Panc1 (cell line): Measurements from ENCODE around the gene GLS. TPM values are rescaled to one million over a fixed set of nuclear protein-coding genes. Genes with fewer than 3 reads are reported as not detected.

Experiments used
- ATAC-seq: fragments of 200-7000 bp; cut with Tn5 transposase; 2 replicates; pipeline ENCODE4 v1.9.1; 2020; ENCODE audit warnings: mild to moderate bottlenecking, moderate library complexity
- BruUV-seq: library from RNA; stranded (reverse); fragments of 400-500 nt; replicated peaks from 2 replicates; lab custom pipeline; 2021; lab: Mats Ljungman, UMichigan
- CTCF ChIA-PET: fragments of 300-600 bp; sonication (Branson Sonifier 250); formaldehyde crosslinking; loops from one replicate; lab custom pipeline; 2022; ENCODE audit warnings: antibody characterized with exemption; lab: Charles Lee
- POLR2A ChIA-PET: fragments of 300-600 bp; sonication (Branson Sonifier 250); formaldehyde crosslinking; loops from one replicate; lab custom pipeline; 2022; ENCODE audit warnings: antibody characterized with exemption; lab: Charles Lee
- DNase-seq: peaks from one replicate; pipeline ENCODE4 v3.0.0-alpha.2; 2010; ENCODE audit warnings: low read depth, low spot score
- H3K27ac ChIP-seq: 2 replicates; pipeline ENCODE4 v1.5.1; 2011; ENCODE audit warnings: mild to moderate bottlenecking, low read length, inconsistent platforms
- H3K27me3 ChIP-seq: fragments of 200-500 bp; sonication (Bioruptor generic); 2 replicates; pipeline ENCODE4 v1.6.0; 2014; ENCODE audit warnings: low read length, inconsistent platforms; ENCODE audit not compliant: control insufficient read depth, insufficient read depth
- H3K36me3 ChIP-seq: fragments of 200-500 bp; sonication (Bioruptor generic); 2 replicates; pipeline ENCODE4 v1.5.1; 2014; ENCODE audit warnings: inconsistent platforms, mild to moderate bottlenecking, low read length, moderate library complexity; ENCODE audit not compliant: control insufficient read depth, insufficient read depth
- H3K4me1 ChIP-seq: 2 replicates; pipeline ENCODE4 v1.5.1; 2011; ENCODE audit warnings: inconsistent platforms, mild to moderate bottlenecking, low read length, moderate library complexity; ENCODE audit not compliant: control insufficient read depth, insufficient read depth
- H3K4me3 ChIP-seq, 2 experiments: 2 replicates each; pipeline ENCODE4 v1.5.1; 2011 to 2012; ENCODE audit warnings: low read depth in 2 of 2, low read length in 2 of 2, mild to moderate bottlenecking in 2 of 2, inconsistent platforms in 1 of 2, moderate library complexity in 1 of 2
- H3K9me3 ChIP-seq: fragments of 200-500 bp; sonication (Bioruptor generic); 2 replicates; pipeline ENCODE4 v1.5.1; 2014; ENCODE audit warnings: low read depth, mild to moderate bottlenecking, inconsistent platforms, low read length, moderate library complexity; ENCODE audit not compliant: control insufficient read depth, insufficient read depth
- CTCF ChIP-seq: fragments of 450-650 bp; IDR thresholded peaks from 2 replicates; pipeline ENCODE4 v1.5.1; 2017; ENCODE audit warnings: mild to moderate bottlenecking
- POLR2AphosphoS5 ChIP-seq: IDR thresholded peaks from 2 replicates; pipeline ENCODE4 v1.6.1; 2012; ENCODE audit warnings: mild to moderate bottlenecking, low read depth, low read length, moderate library complexity
- REST ChIP-seq, 2 experiments: IDR thresholded peaks; 2 replicates each; pipeline ENCODE4 v1.6.1; 2011 to 2012; ENCODE audit warnings: low read depth in 2 of 2, control low read depth in 1 of 2, low read length in 1 of 2, mild to moderate bottlenecking in 1 of 2, moderate library complexity in 1 of 2; ENCODE audit not compliant: insufficient read depth in 1 of 2
- SIN3A ChIP-seq: IDR thresholded peaks from 2 replicates; pipeline ENCODE4 v1.6.1; 2012; ENCODE audit warnings: low read depth, mild to moderate bottlenecking, low read length, moderate library complexity, borderline replicate concordance; ENCODE audit not compliant: insufficient read depth
- TCF7L2 ChIP-seq: IDR thresholded peaks from 2 replicates; pipeline ENCODE4 v1.6.1; 2011; ENCODE audit warnings: mild to moderate bottlenecking, low read depth, low read length, inconsistent platforms
- in situ Hi-C: cut with HindIII; loops from 2 replicates; pipeline ENCODE4 v1.10.0; 2016; ENCODE audit warnings: low sequenced_read_pairs, low pct_unique_long_range_greater_than_20kb
- intact Hi-C: fragments of 100-400 bp; cut with micrococcal nuclease; formaldehyde crosslinking; loops from one replicate; pipeline ENCODE4 v1.10.0; 2022; ENCODE audit not compliant: unreplicated experiment
- total RNA-seq: library from RNA; stranded (reverse); gene quantifications from one replicate; pipeline ENCODE4 v1.2.1, GENCODE V29; 2021; ENCODE audit not compliant: unreplicated experiment

The GLS gene
- total RNA-seq, 1 experiment from 2014 or later, result 93.9 TPM

- in situ Hi-C loops, result no loop called here
- ATAC-seq (no peak), DNase-seq (no peak)
- Histone ChIP-seq H3K4me1 (no peaks in the 10 kb centered on the region), H3K9me3 (no peaks in the 10 kb centered on the region), H3K27me3 (no peaks in the 10 kb centered on the region), H3K4me3 (no peak overlapping the region), H3K36me3 (peaks cover 63% of the 10 kb centered on the region), H3K27ac (no peak overlapping the region)
- intact Hi-C loops, result no loop called here
- ChIA-PET CTCF (no interaction called here), POLR2A (no interaction called here)
- TF ChIP-seq REST (IDR thresholded peaks at IDR 0.05; ENCODE audit: insufficient read depth in 1 of 2, low read depth in 2 of 2, low read length in 1 of 2) (no peak), CTCF (no peak), POLR2AphosphoS5 (no peak), TCF7L2 (no peak), SIN3A (no peak)
- no TSS peak for BruUV-seq
Measured at GRCh38 chr2:190972846-190973245, 92.2 kb downstream of the GLS start.

- in situ Hi-C loops, result no loop called here
Measured at GRCh38 chr2:190973262-190973661, 92.6 kb downstream of the GLS start.

More at GRCh38 chr2:190973262-190973661, 92.6 kb downstream of the GLS start:
- Histone ChIP-seq H3K27ac (no peak overlapping the region), H3K36me3 (peaks cover 64% of the 10 kb centered on the region), H3K27me3 (no peaks in the 10 kb centered on the region), H3K4me1 (no peaks in the 10 kb centered on the region), H3K9me3 (no peaks in the 10 kb centered on the region), H3K4me3 (no peak overlapping the region)
- no TSS peak for BruUV-seq
- intact Hi-C loops, result no loop called here
- DNase-seq, result no peak
- TF ChIP-seq TCF7L2 (no peak), SIN3A (no peak), POLR2AphosphoS5 (no peak), REST (IDR thresholded peaks at IDR 0.05; ENCODE audit: insufficient read depth in 1 of 2, low read depth in 2 of 2, low read length in 1 of 2) (no peak), CTCF (no peak)
- no peak for ATAC-seq
- CTCF ChIA-PET, result no interaction called here
- POLR2A ChIA-PET, result no interaction called here
